ENCODE data around the gene STON2. TPM values are rescaled to one million over a fixed set of nuclear protein-coding genes. Genes with fewer than 3 reads are reported as not detected.

Gene STON2
- total RNA-seq, 1 donor: 3.3 TPM

- no peak overlapping the region for H3K4me3 ChIP-seq (ENCODE audit: low read depth, low read length)
- DNase-seq (ENCODE audit: low read depth): peak; percentile 4
- TF ChIP-seq CTCF (IDR thresholded peaks at IDR 0.05; ENCODE audit: insufficient read depth, low read length): no peak
Observed at GRCh38 chr14:81311778-81312177, 88.3 kb downstream of the STON2 start.

GRCh38 chr14:81311141-81311540, 89.0 kb downstream of the STON2 start:
- no peak for DNase-seq (ENCODE audit: low read depth)
- no peak overlapping the region for H3K4me3 ChIP-seq (ENCODE audit: low read depth, low read length)
- no peak for TF ChIP-seq CTCF (IDR thresholded peaks at IDR 0.05; ENCODE audit: insufficient read depth, low read length)

GRCh38 chr14:81310606-81311005, 89.5 kb downstream of the STON2 start:
- no peak for DNase-seq (ENCODE audit: low read depth)
- no peak overlapping the region for H3K4me3 ChIP-seq (ENCODE audit: low read depth, low read length)
- TF ChIP-seq CTCF (IDR thresholded peaks at IDR 0.05; ENCODE audit: insufficient read depth, low read length): no peak

- no peak for DNase-seq (ENCODE audit: low read depth)
- no peak overlapping the region for H3K4me3 ChIP-seq (ENCODE audit: low read depth, low read length)
- no peak for TF ChIP-seq CTCF (IDR thresholded peaks at IDR 0.05; ENCODE audit: insufficient read depth, low read length)
Observed at GRCh38 chr14:81309511-81309910, 90.6 kb downstream of the STON2 start.

GRCh38 chr14:81305743-81306142, 94.4 kb downstream of the STON2 start:
- no peak overlapping the region for H3K4me3 ChIP-seq (ENCODE audit: low read depth, low read length)
- no peak for DNase-seq (ENCODE audit: low read depth)
- no peak for TF ChIP-seq CTCF (IDR thresholded peaks at IDR 0.05; ENCODE audit: insufficient read depth, low read length)

- DNase-seq (ENCODE audit: low read depth): no peak
- H3K4me3 ChIP-seq (ENCODE audit: low read depth, low read length): no peak overlapping the region
- no peak for TF ChIP-seq CTCF (IDR thresholded peaks at IDR 0.05; ENCODE audit: insufficient read depth, low read length)
Observed at GRCh38 chr14:81305065-81305464, 95.1 kb downstream of the STON2 start.

GRCh38 chr14:81303258-81303935, 96.7 kb downstream of the STON2 start:
- no peak for DNase-seq (ENCODE audit: low read depth)
- H3K4me3 ChIP-seq (ENCODE audit: low read depth, low read length): no peak overlapping the region

More at GRCh38 chr14:81303258-81303935, 96.7 kb downstream of the STON2 start:
- TF ChIP-seq CTCF (IDR thresholded peaks at IDR 0.05; ENCODE audit: insufficient read depth, low read length): no peak

All from fibroblast of the aortic adventitia (primary cell).